HEK293T (cell line): ENCODE results near the gene ARHGEF1.

Experiments
- CTCF ChIA-PET: fragments of 350-600 bp; formaldehyde crosslinking; extraction: SDS; loops from one replicate; lab custom pipeline; 2021; ENCODE audit warnings: antibody characterized with exemption, inconsistent platforms; lab: Yijun Ruan, JAX
- POLR2A ChIA-PET: fragments of 350-600 bp; formaldehyde crosslinking; extraction: SDS; loops from one replicate; lab custom pipeline; 2020; ENCODE audit warnings: antibody characterized with exemption, inconsistent platforms; lab: Yijun Ruan, JAX
- DNase-seq: peaks from one replicate; pipeline ENCODE4 v3.0.0; 2012; ENCODE audit warnings: mixed read lengths; ENCODE audit errors: extremely low spot score
- ARNT ChIP-seq: fragments of 450-650 bp; IDR thresholded peaks from 2 replicates; pipeline ENCODE4 v1.6.1; 2017; ENCODE audit warnings: mild to moderate bottlenecking
- BHLHE40 ChIP-seq: fragments of 450-650 bp; IDR thresholded peaks from 2 replicates; pipeline ENCODE4 v1.6.1; 2016; ENCODE audit warnings: mild to moderate bottlenecking, moderate library complexity, borderline replicate concordance
- CTBP1 ChIP-seq: fragments of 450-650 bp; IDR thresholded peaks from 2 replicates; pipeline ENCODE4 v1.6.1; 2016; ENCODE audit warnings: borderline replicate concordance
- ELF4 ChIP-seq: fragments of 450-650 bp; IDR thresholded peaks from 2 replicates; pipeline ENCODE4 v1.6.1; 2017; ENCODE audit warnings: antibody characterized with exemption
- FOXA1 ChIP-seq: fragments of 450-650 bp; IDR thresholded peaks from 2 replicates; pipeline ENCODE4 v1.6.1; 2016; ENCODE audit warnings: mild to moderate bottlenecking
- FOXK2 ChIP-seq: fragments of 450-650 bp; IDR thresholded peaks from 2 replicates; pipeline ENCODE4 v1.6.1; 2016; ENCODE audit warnings: mild to moderate bottlenecking
- FOXM1 ChIP-seq: fragments of 450-650 bp; IDR thresholded peaks from 2 replicates; pipeline ENCODE4 v1.6.1; 2017; ENCODE audit warnings: mild to moderate bottlenecking, borderline replicate concordance
- HDGF ChIP-seq: fragments of 450-650 bp; IDR thresholded peaks from 2 replicates; pipeline ENCODE4 v1.6.1; 2017; ENCODE audit warnings: antibody characterized with exemption, borderline replicate concordance
- L3MBTL2 ChIP-seq: fragments of 450-650 bp; conservative IDR thresholded peaks from 2 replicates; pipeline ENCODE4 v1.6.1; 2016; ENCODE audit warnings: mild to moderate bottlenecking
- LEF1 ChIP-seq: fragments of 450-650 bp; IDR thresholded peaks from 2 replicates; pipeline ENCODE4 v1.6.1; 2017; ENCODE audit warnings: mild to moderate bottlenecking, borderline replicate concordance
- NFRKB ChIP-seq: fragments of 450-650 bp; IDR thresholded peaks from 2 replicates; pipeline ENCODE4 v1.6.1; 2016; ENCODE audit warnings: mild to moderate bottlenecking, moderate library complexity
- PKNOX1 ChIP-seq: fragments of 450-650 bp; IDR thresholded peaks from 2 replicates; pipeline ENCODE4 v1.6.1; 2016
- SP1 ChIP-seq: fragments of 450-650 bp; IDR thresholded peaks from 2 replicates; pipeline ENCODE4 v1.6.1; 2017
- SUZ12 ChIP-seq: fragments of 450-650 bp; IDR thresholded peaks from 2 replicates; pipeline ENCODE4 v1.6.1; 2016; ENCODE audit warnings: mild to moderate bottlenecking
- TARDBP ChIP-seq: fragments of 450-650 bp; IDR thresholded peaks from 2 replicates; pipeline ENCODE4 v1.6.1; 2016
- ZNF384 ChIP-seq: fragments of 450-650 bp; IDR thresholded peaks from 2 replicates; pipeline ENCODE4 v1.6.1; 2016

ARHGEF1 gene

GRCh38 chr19:41882568-41883462, at the start of gene ARHGEF1:
Gene ARHGEF1, plus strand, starts transcription at chr19:41883184. Its CDS starts 4,899 bp downstream, at chr19:41888083.
- CTCF ChIA-PET: no interaction called here
- POLR2A ChIA-PET: interaction anchor here (1.2 to 1.6 kb wide), 2 partner anchors 45 to 48 kb away, joined by 3 to 8 read pairs; partner anchors contain the start of gene ERFL
- DNase-seq: no peak
- TF ChIP-seq FOXA1 (no peak), ARNT (no peak), LEF1 (no peak), CTBP1 (no peak), L3MBTL2 (no peak), HDGF (no peak)

GRCh38 chr19:41837981-41838708, 44.8 kb upstream of the ARHGEF1 start:
- DNase-seq: no peak
- ChIA-PET CTCF (interaction anchor here (0.7 kb wide), 1 partner anchor 43 kb away, joined by 4 read pairs; no protein-coding TSS in a partner anchor), POLR2A (interaction anchor here (0.9 kb wide), 1 partner anchor 22 kb away, joined by 4 read pairs; the partner anchor contains the start of gene RPS19)
- TF ChIP-seq CTBP1: no peak
- TF ChIP-seq HDGF: no peak
- TF ChIP-seq ZNF384: no peak
- TF ChIP-seq ELF4: no peak
- no peak for TF ChIP-seq ARNT
- TF ChIP-seq BHLHE40: no peak
- no peak for TF ChIP-seq SP1
- no peak for TF ChIP-seq NFRKB
- no peak for TF ChIP-seq SUZ12
- no peak for TF ChIP-seq PKNOX1
- TF ChIP-seq FOXM1: no peak
- TF ChIP-seq TARDBP: no peak
- TF ChIP-seq L3MBTL2: no peak
- no peak for TF ChIP-seq FOXK2
- TF ChIP-seq FOXA1: no peak

- CTCF ChIA-PET: no interaction called here
- POLR2A ChIA-PET: interaction anchor here (1.3 kb wide), 1 partner anchor 21 kb away, joined by 7 read pairs; the partner anchor contains the start of gene RPS19
- TF ChIP-seq ZNF384 (no peak), SP1 (no peak)
- DNase-seq: no peak
Observed at GRCh38 chr19:41839211-41839610, 43.8 kb upstream of the ARHGEF1 start.

- ChIA-PET CTCF (interaction anchor here (1.0 kb wide), 1 partner anchor 50 kb away, joined by 8 read pairs; no protein-coding TSS in a partner anchor), POLR2A (interaction anchor here (0.6 to 1.1 kb wide), 2 partner anchors 13 to 16 kb away, joined by 3 read pairs; partner anchors contain the start of gene RPS19)
- DNase-seq: no peak
- TF ChIP-seq ZNF384: no peak
- TF ChIP-seq ELF4: no peak
- no peak for TF ChIP-seq TARDBP
- TF ChIP-seq L3MBTL2: no peak
- no peak for TF ChIP-seq HDGF
- TF ChIP-seq BHLHE40: no peak
- TF ChIP-seq PKNOX1: no peak
- TF ChIP-seq ARNT: no peak
Observed at GRCh38 chr19:41843371-41843770, 39.6 kb upstream of the ARHGEF1 start.

GRCh38 chr19:41844601-41845000, 38.4 kb upstream of the ARHGEF1 start, which contains the start of gene LYPD4:
Gene LYPD4, minus strand, starts transcription at chr19:41844683. Its CDS starts 5,398 bp downstream, at chr19:41839285.
- TF ChIP-seq BHLHE40 (no peak), L3MBTL2 (peak; percentile 54)
- ChIA-PET CTCF (no interaction called here), POLR2A (no interaction called here)
- DNase-seq: no peak

GRCh38 chr19:41845001-41845050, 38.2 kb upstream of the ARHGEF1 start, which contains the start of gene DMRTC2:
Gene DMRTC2, plus strand, starts transcription at chr19:41845042. Its CDS starts 2,387 bp downstream, at chr19:41847429.
- TF ChIP-seq FOXK2 (no peak), CTBP1 (no peak)
- DNase-seq: no peak
- CTCF ChIA-PET: no interaction called here
- POLR2A ChIA-PET: no interaction called here

- DNase-seq: no peak
- TF ChIP-seq NFRKB (no peak), SP1 (no peak), CTBP1 (no peak), TARDBP (no peak), ZNF384 (no peak), BHLHE40 (no peak), L3MBTL2 (no peak), FOXK2 (no peak), FOXA1 (no peak), ARNT (no peak), LEF1 (no peak), FOXM1 (no peak), HDGF (no peak), ELF4 (no peak), PKNOX1 (no peak), SUZ12 (no peak)
- ChIA-PET CTCF (no interaction called here), POLR2A (no interaction called here)
Observed at GRCh38 chr19:41845051-41845590, 37.9 kb upstream of the ARHGEF1 start.
